SU-DHL-6 (cell line): Measurements from ENCODE around the gene SUOX.

Experiments
- EZH2phosphoT487 ChIP-seq: fragments of 200-600 bp; sonication (generic), shearing (Covaris generic); conservative IDR thresholded peaks from 2 replicates; pipeline ENCODE4 v1.6.1; 2018; ENCODE audit warnings: mild to moderate bottlenecking, antibody characterized with exemption, low read length, moderate library complexity, mixed read lengths
- TF ChIP-seq, protein P1 (sequence below): fragments of 200-600 bp; sonication (generic); IDR thresholded peaks from one replicate; pipeline ENCODE4 v1.5.1; 2017; ENCODE audit warnings: antibody characterized with exemption, mild to moderate bottlenecking, low read length, moderate library complexity; ENCODE audit not compliant: insufficient read depth, poor library complexity, severe bottlenecking

DNA sequence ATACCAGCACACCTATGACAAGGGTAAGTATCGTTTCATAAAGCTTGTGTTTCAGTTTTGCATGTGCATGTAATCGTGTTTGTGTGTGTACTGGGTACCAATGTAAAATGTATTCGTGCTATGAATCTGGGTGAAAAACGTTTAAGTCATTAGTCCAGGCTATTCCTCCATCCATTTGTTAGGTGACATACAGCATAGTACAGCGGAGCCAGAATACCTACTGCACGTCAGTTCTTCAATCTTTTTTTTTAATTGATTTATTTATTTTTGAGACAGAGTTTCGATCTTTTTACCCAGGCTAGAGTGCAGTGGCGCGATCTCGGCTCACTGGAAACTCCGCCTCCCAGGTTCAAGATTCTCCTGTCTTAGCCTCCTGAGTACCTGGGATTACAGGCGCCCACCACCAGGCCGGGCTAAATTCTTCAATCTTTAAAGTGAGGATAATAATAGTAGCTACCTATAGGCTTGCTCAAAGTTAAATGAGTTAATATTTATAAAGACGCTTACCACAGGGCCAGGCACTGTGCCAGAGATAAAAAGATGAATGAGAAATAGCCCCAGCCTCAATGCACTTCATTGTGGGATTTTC, 44.0 kb downstream of the SUOX start:
- TF ChIP-seq, protein P1, sequence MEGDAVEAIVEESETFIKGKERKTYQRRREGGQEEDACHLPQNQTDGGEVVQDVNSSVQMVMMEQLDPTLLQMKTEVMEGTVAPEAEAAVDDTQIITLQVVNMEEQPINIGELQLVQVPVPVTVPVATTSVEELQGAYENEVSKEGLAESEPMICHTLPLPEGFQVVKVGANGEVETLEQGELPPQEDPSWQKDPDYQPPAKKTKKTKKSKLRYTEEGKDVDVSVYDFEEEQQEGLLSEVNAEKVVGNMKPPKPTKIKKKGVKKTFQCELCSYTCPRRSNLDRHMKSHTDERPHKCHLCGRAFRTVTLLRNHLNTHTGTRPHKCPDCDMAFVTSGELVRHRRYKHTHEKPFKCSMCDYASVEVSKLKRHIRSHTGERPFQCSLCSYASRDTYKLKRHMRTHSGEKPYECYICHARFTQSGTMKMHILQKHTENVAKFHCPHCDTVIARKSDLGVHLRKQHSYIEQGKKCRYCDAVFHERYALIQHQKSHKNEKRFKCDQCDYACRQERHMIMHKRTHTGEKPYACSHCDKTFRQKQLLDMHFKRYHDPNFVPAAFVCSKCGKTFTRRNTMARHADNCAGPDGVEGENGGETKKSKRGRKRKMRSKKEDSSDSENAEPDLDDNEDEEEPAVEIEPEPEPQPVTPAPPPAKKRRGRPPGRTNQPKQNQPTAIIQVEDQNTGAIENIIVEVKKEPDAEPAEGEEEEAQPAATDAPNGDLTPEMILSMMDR = no peak
- TF ChIP-seq EZH2phosphoT487 = no peak
